PFSK-1 (cell line): ENCODE data around the gene HCN2.

ENCODE experiments used
- POLR2AphosphoS5 ChIP-seq: IDR thresholded peaks from 2 replicates; pipeline ENCODE4 v1.6.1; 2012; ENCODE audit warnings: low read depth, mild to moderate bottlenecking, control low read depth, low read length, moderate library complexity
- TF ChIP-seq, protein P1 (sequence below), 2 experiments: IDR thresholded peaks; 2 replicates each; pipeline versions ENCODE4 v1.6.1 to v1.8.0; 2011 to 2012; ENCODE audit warnings: low read depth in 2 of 2, low read length in 2 of 2, control low read depth in 1 of 2, inconsistent platforms in 1 of 2, mild to moderate bottlenecking in 1 of 2, moderate library complexity in 1 of 2; ENCODE audit not compliant: insufficient read depth in 1 of 2

DNA sequence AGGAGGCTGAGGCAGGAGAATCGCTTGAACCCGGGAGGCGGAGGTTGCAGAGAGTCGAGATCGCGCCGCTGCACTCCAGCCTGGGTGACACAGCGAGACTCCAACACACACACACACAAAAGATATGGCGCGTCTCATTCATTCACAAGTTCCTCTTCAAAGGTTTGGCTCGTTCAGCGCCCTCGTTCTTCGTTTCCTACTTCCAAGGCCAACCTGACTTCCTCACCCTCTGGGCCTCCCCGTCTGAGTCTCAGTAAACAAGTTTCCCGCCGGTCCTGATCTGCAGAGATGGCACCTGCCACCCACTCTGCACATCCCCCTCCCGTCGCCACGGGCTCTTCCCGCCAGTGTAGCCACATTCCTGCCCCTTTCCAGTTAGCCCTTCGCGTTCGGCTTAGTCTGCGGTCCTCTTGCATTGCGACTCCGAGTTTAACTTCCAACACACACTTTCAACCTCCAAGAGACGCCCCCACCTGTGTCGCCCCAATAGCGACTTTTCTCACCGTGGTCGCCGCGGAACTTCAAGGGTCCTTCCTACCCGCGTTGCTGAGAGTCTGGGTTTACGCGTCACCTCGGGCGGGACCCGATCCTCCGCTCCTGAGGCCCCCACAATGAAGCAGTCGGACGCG, 18.6 kb upstream of the HCN2 start:
- no peak for TF ChIP-seq POLR2AphosphoS5
- TF ChIP-seq, protein P1, sequence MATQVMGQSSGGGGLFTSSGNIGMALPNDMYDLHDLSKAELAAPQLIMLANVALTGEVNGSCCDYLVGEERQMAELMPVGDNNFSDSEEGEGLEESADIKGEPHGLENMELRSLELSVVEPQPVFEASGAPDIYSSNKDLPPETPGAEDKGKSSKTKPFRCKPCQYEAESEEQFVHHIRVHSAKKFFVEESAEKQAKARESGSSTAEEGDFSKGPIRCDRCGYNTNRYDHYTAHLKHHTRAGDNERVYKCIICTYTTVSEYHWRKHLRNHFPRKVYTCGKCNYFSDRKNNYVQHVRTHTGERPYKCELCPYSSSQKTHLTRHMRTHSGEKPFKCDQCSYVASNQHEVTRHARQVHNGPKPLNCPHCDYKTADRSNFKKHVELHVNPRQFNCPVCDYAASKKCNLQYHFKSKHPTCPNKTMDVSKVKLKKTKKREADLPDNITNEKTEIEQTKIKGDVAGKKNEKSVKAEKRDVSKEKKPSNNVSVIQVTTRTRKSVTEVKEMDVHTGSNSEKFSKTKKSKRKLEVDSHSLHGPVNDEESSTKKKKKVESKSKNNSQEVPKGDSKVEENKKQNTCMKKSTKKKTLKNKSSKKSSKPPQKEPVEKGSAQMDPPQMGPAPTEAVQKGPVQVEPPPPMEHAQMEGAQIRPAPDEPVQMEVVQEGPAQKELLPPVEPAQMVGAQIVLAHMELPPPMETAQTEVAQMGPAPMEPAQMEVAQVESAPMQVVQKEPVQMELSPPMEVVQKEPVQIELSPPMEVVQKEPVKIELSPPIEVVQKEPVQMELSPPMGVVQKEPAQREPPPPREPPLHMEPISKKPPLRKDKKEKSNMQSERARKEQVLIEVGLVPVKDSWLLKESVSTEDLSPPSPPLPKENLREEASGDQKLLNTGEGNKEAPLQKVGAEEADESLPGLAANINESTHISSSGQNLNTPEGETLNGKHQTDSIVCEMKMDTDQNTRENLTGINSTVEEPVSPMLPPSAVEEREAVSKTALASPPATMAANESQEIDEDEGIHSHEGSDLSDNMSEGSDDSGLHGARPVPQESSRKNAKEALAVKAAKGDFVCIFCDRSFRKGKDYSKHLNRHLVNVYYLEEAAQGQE (IDR thresholded peaks at IDR 0.05; ENCODE audit: insufficient read depth in 1 of 2, low read depth in 2 of 2, low read length in 2 of 2), result no peak
